Muscle of arm (tissue), 12 donors: ENCODE measurements around the gene NT5C. TPM values are rescaled to one million over a fixed set of nuclear protein-coding genes. Genes with fewer than 3 reads are reported as not detected.
"Not testable (repeated sequence)": the region's sequence is repeated elsewhere in the genome, so short reads cannot be mapped to it uniquely, and the experiment has no call there.

ENCODE experiments used
- DNase-seq: peaks from one replicate; pipeline ENCODE4 v3.0.0-alpha.2; 2013
- polyA plus RNA-seq, 12 donors: library from polyadenylated mRNA; unstranded; fragments of 120-200 nt; gene quantifications; one replicate each; pipeline ENCODE4 v1.2.1, GENCODE V29; 2013; ENCODE audit not compliant: insufficient read length in 12 of 12

The NT5C gene
- polyA plus RNA-seq, 12 donors, result 27.9 to 72.5 (median 37.0) TPM; not detected in 1

GRCh38 chr17:75147878-75148546, 16.5 kb upstream of the NT5C start:
- no peak for DNase-seq

GRCh38 chr17:75146592-75146991, 15.1 kb upstream of the NT5C start:
- no peak for DNase-seq

GRCh38 chr17:75144816-75145512, 13.4 kb upstream of the NT5C start:
- DNase-seq, result no peak

- DNase-seq, result no peak
These were observed 10.9 kb upstream of the NT5C start for GRCh38 chr17:75142236-75142971.

GRCh38 chr17:75138519-75138918, 7.0 kb upstream of the NT5C start:
- no peak for DNase-seq

GRCh38 chr17:75137762-75138161, 6.2 kb upstream of the NT5C start:
- DNase-seq, result not testable (repeated sequence)

GRCh38 chr17:75135946-75136345, 4.4 kb upstream of the NT5C start:
- no peak for DNase-seq

GRCh38 chr17:75135452-75135851, 3.9 kb upstream of the NT5C start:
- no peak for DNase-seq

- DNase-seq, result not testable (repeated sequence)
These were observed 2.2 kb upstream of the NT5C start for GRCh38 chr17:75133607-75134347.

- no peak for DNase-seq
These were observed 1.5 kb upstream of the NT5C start for GRCh38 chr17:75133001-75133400.

GRCh38 chr17:75132018-75133000, 767 bp upstream of the NT5C start:
- not testable (repeated sequence) for DNase-seq

GRCh38 chr17:75130632-75131277, 787 bp downstream of the NT5C start:
- DNase-seq, result peak; percentile 68

- no peak for DNase-seq
These were observed 1.4 kb downstream of the NT5C start for GRCh38 chr17:75130059-75130631.

- no peak for DNase-seq
These were observed 2.0 kb downstream of the NT5C start for GRCh38 chr17:75129576-75129975.

GRCh38 chr17:75128694-75129505, 2.6 kb downstream of the NT5C start:
- no peak for DNase-seq

- DNase-seq, result not testable (repeated sequence)
These were observed 3.6 kb downstream of the NT5C start for GRCh38 chr17:75127936-75128335.

GRCh38 chr17:75126954-75127353, 4.6 kb downstream of the NT5C start:
- DNase-seq, result no peak

- no peak for DNase-seq
These were observed 5.6 kb downstream of the NT5C start for GRCh38 chr17:75125984-75126383.

- no peak for DNase-seq
These were observed 6.8 kb downstream of the NT5C start for GRCh38 chr17:75124819-75125162.
